ENCODE results near the gene DHDDS.

DHDDS gene

DNA sequence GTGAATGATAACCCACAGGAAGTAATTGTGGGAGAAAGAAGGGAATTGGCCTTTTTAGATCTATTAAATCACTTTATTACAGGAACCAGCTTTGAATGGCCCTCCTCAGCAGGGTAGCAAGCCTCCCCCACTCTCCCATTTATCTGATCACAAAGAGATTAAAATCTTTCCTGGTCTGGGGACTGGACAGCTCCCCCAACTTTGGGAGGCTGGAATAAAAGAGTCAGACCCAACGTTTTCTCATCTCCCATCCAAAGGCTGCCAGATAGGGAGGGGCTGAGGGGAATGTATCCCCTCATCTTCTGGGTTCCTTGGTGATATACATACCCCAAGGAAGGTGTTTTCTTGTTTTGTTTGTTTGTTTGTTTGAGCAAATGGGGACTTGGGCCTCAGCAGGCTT, 19.1 kb upstream of the DHDDS start:
- Histone ChIP-seq H3K4me3 (ENCODE audit: low read length in 2 of 2) (peak overlapping the region; percentile 93 to 97), H3K9me3 (replicated peaks in 1 of 2; ENCODE audit: control insufficient read depth in 2 of 2, insufficient read depth in 1 of 2, low read depth in 1 of 2, low read length in 2 of 2) (peaks cover 0 to 1% of the 10 kb centered on the region in 2 donors), H2BK12ac (ENCODE audit: low read length) (no peak overlapping the region), H2AK5ac (ENCODE audit: low read depth, low read length) (no peak overlapping the region), H2BK120ac (ENCODE audit: low read depth, low read length) (no peak overlapping the region), H3K18ac (ENCODE audit: low read length) (no peak overlapping the region), H3K79me1 (ENCODE audit: low read depth, low read length) (no peaks in the 10 kb centered on the region), H3K9ac (ENCODE audit: low read depth, low read length, poor library complexity) (peak overlapping the region; percentile 73), H4K8ac (ENCODE audit: low read depth, low read length) (no peak overlapping the region), H3K14ac (ENCODE audit: low read length) (no peak overlapping the region), H3K27ac (replicated peaks; ENCODE audit: low read length) (peak overlapping the region; percentile 94), H4K91ac (ENCODE audit: low read depth, low read length, poor library complexity) (no peak overlapping the region), H3K36me3 (replicated peaks in 1 of 2; ENCODE audit: control insufficient read depth in 2 of 2, insufficient read depth in 2 of 2, low read length in 2 of 2) (peaks cover 10 to 62% of the 10 kb centered on the region in 2 donors), H3K4me2 (ENCODE audit: insufficient read depth, low read length, poor library complexity, severe bottlenecking) (peak overlapping the region; percentile 74), H3K4ac (ENCODE audit: low read length) (no peak overlapping the region), H2AFZ (ENCODE audit: low read length) (no peak overlapping the region), H3K27me3 (ENCODE audit: control insufficient read depth in 3 of 3, insufficient read depth in 3 of 3, low read depth in 1 of 3, low read length in 3 of 3) (no peaks in the 10 kb centered on the region), H2BK5ac (ENCODE audit: low read length) (no peak overlapping the region), H3K23ac (ENCODE audit: low read depth, low read length, poor library complexity) (no peak overlapping the region), H2BK15ac (ENCODE audit: low read length) (no peak overlapping the region), H3K4me1 (ENCODE audit: control insufficient read depth in 2 of 2, insufficient read depth in 1 of 2, low read depth in 1 of 2, low read length in 2 of 2) (peaks cover 9 to 30% of the 10 kb centered on the region in 2 donors)
- no peak for DNase-seq (ENCODE audit: low spot score)
- WGBS, 2 donors (ENCODE audit: extremely low coverage in 2 of 2, insufficient read length in 2 of 2, insufficient replicate concordance in 1 of 2), result no CpG with 5 or more reads among the region's 1 CpG

DNA sequence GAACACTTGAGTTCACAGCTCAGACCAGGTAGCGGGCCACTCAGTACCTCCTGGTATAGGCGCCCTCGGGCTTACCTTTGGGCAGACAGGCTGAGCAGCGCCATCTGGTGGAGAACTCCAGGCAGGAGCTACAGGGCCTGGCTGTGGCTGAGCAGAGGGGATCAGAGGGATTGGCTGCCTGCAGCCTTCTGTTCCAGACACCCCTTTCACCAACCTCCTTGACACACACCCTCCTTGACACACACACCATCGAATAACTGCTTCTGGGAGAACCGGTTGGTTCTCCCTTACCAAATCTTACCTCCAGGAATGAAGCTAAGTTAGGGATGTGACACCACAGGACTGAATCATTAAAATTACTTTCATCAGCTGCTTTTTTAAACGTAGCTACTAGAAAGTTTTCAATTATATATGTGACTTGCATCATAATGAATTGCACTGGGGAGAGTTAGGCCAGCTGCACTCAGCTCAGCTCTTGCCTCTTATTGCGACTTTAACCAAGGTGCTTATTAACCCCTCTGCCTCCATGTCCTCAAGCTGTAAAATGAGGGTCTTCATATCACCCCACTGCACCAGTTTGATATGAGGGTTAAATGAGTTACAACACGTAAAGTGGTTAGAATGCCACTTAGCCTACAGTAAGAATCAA, 14.9 kb upstream of the DHDDS start:
- Histone ChIP-seq H2BK5ac (ENCODE audit: low read length) (no peak overlapping the region), H2AFZ (ENCODE audit: low read length) (no peak overlapping the region), H3K18ac (ENCODE audit: low read length) (no peak overlapping the region), H2BK12ac (ENCODE audit: low read length) (no peak overlapping the region), H3K14ac (ENCODE audit: low read length) (no peak overlapping the region), H3K4ac (ENCODE audit: low read length) (no peak overlapping the region), H4K91ac (ENCODE audit: low read depth, low read length, poor library complexity) (no peak overlapping the region), H3K36me3 (replicated peaks in 1 of 2; ENCODE audit: control insufficient read depth in 2 of 2, insufficient read depth in 2 of 2, low read length in 2 of 2) (peaks cover 12 to 88% of the 10 kb centered on the region in 2 donors), H2BK15ac (ENCODE audit: low read length) (no peak overlapping the region), H3K4me3 (ENCODE audit: low read length in 2 of 2) (no peak overlapping the region), H3K4me2 (ENCODE audit: insufficient read depth, low read length, poor library complexity, severe bottlenecking) (peak overlapping the region; percentile 27), H3K27me3 (ENCODE audit: control insufficient read depth in 3 of 3, insufficient read depth in 3 of 3, low read depth in 1 of 3, low read length in 3 of 3) (no peaks in the 10 kb centered on the region), H3K79me1 (ENCODE audit: low read depth, low read length) (no peaks in the 10 kb centered on the region), H2AK5ac (ENCODE audit: low read depth, low read length) (no peak overlapping the region), H3K23ac (ENCODE audit: low read depth, low read length, poor library complexity) (no peak overlapping the region), H4K8ac (ENCODE audit: low read depth, low read length) (no peak overlapping the region), H2BK120ac (ENCODE audit: low read depth, low read length) (no peak overlapping the region), H3K4me1 (ENCODE audit: control insufficient read depth in 2 of 2, insufficient read depth in 1 of 2, low read depth in 1 of 2, low read length in 2 of 2) (peaks cover 24 to 46% of the 10 kb centered on the region in 2 donors), H3K27ac (replicated peaks; ENCODE audit: low read length) (peak overlapping the region; percentile 99), H3K9ac (ENCODE audit: low read depth, low read length, poor library complexity) (no peak overlapping the region), H3K9me3 (replicated peaks in 1 of 2; ENCODE audit: control insufficient read depth in 2 of 2, insufficient read depth in 1 of 2, low read depth in 1 of 2, low read length in 2 of 2) (no peaks in the 10 kb centered on the region)
- WGBS, 2 donors (ENCODE audit: extremely low coverage in 2 of 2, insufficient read length in 2 of 2, insufficient replicate concordance in 1 of 2), result no CpG with 5 or more reads among the region's 9 CpGs
- DNase-seq (ENCODE audit: low spot score), result peak; percentile 85

DNA sequence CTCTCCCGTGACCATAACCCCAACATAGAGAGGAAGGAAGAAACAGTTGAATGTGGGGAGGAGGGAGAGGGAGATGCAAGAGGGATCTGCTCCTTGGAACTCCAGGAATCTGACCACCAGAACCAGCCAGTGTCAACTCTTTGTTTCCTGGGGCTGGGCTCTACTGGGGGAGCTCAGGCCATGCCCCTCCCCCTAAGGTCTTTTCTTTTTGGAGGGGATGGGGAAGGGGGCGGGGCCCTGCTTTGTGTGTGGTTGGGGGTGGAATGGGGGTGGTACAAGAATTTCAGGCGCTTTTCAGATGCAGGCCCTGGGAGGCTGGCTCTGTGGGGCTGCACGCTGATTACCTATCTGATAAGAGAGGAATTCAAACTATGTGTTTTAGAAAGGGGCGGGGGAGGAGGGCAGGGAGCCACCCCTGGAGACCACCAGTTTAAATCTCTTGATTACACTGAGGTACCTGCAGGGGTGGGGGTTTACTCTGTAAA, 13.2 kb upstream of the DHDDS start:
- peaks cover 27 to 33% of the 10 kb centered on the region in 2 donors for H3K4me1 ChIP-seq (ENCODE audit: control insufficient read depth in 2 of 2, insufficient read depth in 1 of 2, low read depth in 1 of 2, low read length in 2 of 2)

GRCh38 chr1:26419494-26419893, 12.6 kb upstream of the DHDDS start:
- Histone ChIP-seq H3K27ac (replicated peaks; ENCODE audit: low read length) (peak overlapping the region; percentile 94), H3K36me3 (replicated peaks in 1 of 2; ENCODE audit: control insufficient read depth in 2 of 2, insufficient read depth in 2 of 2, low read length in 2 of 2) (peaks cover 14 to 86% of the 10 kb centered on the region in 2 donors), H3K23ac (ENCODE audit: low read depth, low read length, poor library complexity) (no peak overlapping the region), H3K27me3 (ENCODE audit: control insufficient read depth in 3 of 3, insufficient read depth in 3 of 3, low read depth in 1 of 3, low read length in 3 of 3) (no peaks in the 10 kb centered on the region), H3K4me2 (ENCODE audit: insufficient read depth, low read length, poor library complexity, severe bottlenecking) (peak overlapping the region; percentile 38), H3K14ac (ENCODE audit: low read length) (no peak overlapping the region), H3K4me3 (ENCODE audit: low read length in 2 of 2) (no peak overlapping the region), H2AK5ac (ENCODE audit: low read depth, low read length) (peak overlapping the region; percentile 44), H3K9ac (ENCODE audit: low read depth, low read length, poor library complexity) (peak overlapping the region; percentile 46), H4K91ac (ENCODE audit: low read depth, low read length, poor library complexity) (no peak overlapping the region), H2BK15ac (ENCODE audit: low read length) (peak overlapping the region; percentile 20), H2BK5ac (ENCODE audit: low read length) (peak overlapping the region; percentile 33), H4K8ac (ENCODE audit: low read depth, low read length) (no peak overlapping the region), H3K4me1 (ENCODE audit: control insufficient read depth in 2 of 2, insufficient read depth in 1 of 2, low read depth in 1 of 2, low read length in 2 of 2) (peaks cover 27 to 33% of the 10 kb centered on the region in 2 donors), H3K79me1 (ENCODE audit: low read depth, low read length) (no peaks in the 10 kb centered on the region), H3K9me3 (replicated peaks in 1 of 2; ENCODE audit: control insufficient read depth in 2 of 2, insufficient read depth in 1 of 2, low read depth in 1 of 2, low read length in 2 of 2) (no peaks in the 10 kb centered on the region), H3K18ac (ENCODE audit: low read length) (peak overlapping the region; percentile 59), H2BK12ac (ENCODE audit: low read length) (no peak overlapping the region), H2BK120ac (ENCODE audit: low read depth, low read length) (no peak overlapping the region), H3K4ac (ENCODE audit: low read length) (no peak overlapping the region), H2AFZ (ENCODE audit: low read length) (no peak overlapping the region)
- no peak for DNase-seq (ENCODE audit: low spot score)
- no CpG with 5 or more reads among the region's 2 CpGs for WGBS, 2 donors (ENCODE audit: extremely low coverage in 2 of 2, insufficient read length in 2 of 2, insufficient replicate concordance in 1 of 2)

More for the DNA sequence above, 13.2 kb upstream of the DHDDS start:
- Histone ChIP-seq H3K79me1 (ENCODE audit: low read depth, low read length) (no peaks in the 10 kb centered on the region), H2BK120ac (ENCODE audit: low read depth, low read length) (no peak overlapping the region), H2AK5ac (ENCODE audit: low read depth, low read length) (no peak overlapping the region), H3K4ac (ENCODE audit: low read length) (no peak overlapping the region), H2AFZ (ENCODE audit: low read length) (no peak overlapping the region), H3K4me2 (ENCODE audit: insufficient read depth, low read length, poor library complexity, severe bottlenecking) (peak overlapping the region; percentile 51), H3K9ac (ENCODE audit: low read depth, low read length, poor library complexity) (no peak overlapping the region), H2BK5ac (ENCODE audit: low read length) (no peak overlapping the region), H3K27ac (replicated peaks; ENCODE audit: low read length) (peak overlapping the region; percentile 99), H4K91ac (ENCODE audit: low read depth, low read length, poor library complexity) (no peak overlapping the region), H3K18ac (ENCODE audit: low read length) (no peak overlapping the region), H3K14ac (ENCODE audit: low read length) (no peak overlapping the region), H4K8ac (ENCODE audit: low read depth, low read length) (no peak overlapping the region), H3K4me3 (ENCODE audit: low read length in 2 of 2) (no peak overlapping the region), H3K36me3 (replicated peaks in 1 of 2; ENCODE audit: control insufficient read depth in 2 of 2, insufficient read depth in 2 of 2, low read length in 2 of 2) (peaks cover 14 to 86% of the 10 kb centered on the region in 2 donors), H2BK15ac (ENCODE audit: low read length) (no peak overlapping the region), H2BK12ac (ENCODE audit: low read length) (no peak overlapping the region), H3K9me3 (replicated peaks in 1 of 2; ENCODE audit: control insufficient read depth in 2 of 2, insufficient read depth in 1 of 2, low read depth in 1 of 2, low read length in 2 of 2) (no peaks in the 10 kb centered on the region), H3K23ac (ENCODE audit: low read depth, low read length, poor library complexity) (no peak overlapping the region), H3K27me3 (ENCODE audit: control insufficient read depth in 3 of 3, insufficient read depth in 3 of 3, low read depth in 1 of 3, low read length in 3 of 3) (no peaks in the 10 kb centered on the region)
- WGBS, 2 donors (ENCODE audit: extremely low coverage in 2 of 2, insufficient read length in 2 of 2, insufficient replicate concordance in 1 of 2), result no CpG with 5 or more reads among the region's 5 CpGs
- DNase-seq (ENCODE audit: low spot score), result peak; percentile 96
